GM21723 (cell line): ENCODE data around the gene CLEC16A.

Source experiments
- ATAC-seq: cut with Tn5 transposase; IDR thresholded peaks from one replicate; pipeline ENCODE4 v1.9.1; 2021; ENCODE audit warnings: mild to moderate bottlenecking, moderate library complexity; ENCODE audit not compliant: unreplicated experiment

CLEC16A gene

DNA sequence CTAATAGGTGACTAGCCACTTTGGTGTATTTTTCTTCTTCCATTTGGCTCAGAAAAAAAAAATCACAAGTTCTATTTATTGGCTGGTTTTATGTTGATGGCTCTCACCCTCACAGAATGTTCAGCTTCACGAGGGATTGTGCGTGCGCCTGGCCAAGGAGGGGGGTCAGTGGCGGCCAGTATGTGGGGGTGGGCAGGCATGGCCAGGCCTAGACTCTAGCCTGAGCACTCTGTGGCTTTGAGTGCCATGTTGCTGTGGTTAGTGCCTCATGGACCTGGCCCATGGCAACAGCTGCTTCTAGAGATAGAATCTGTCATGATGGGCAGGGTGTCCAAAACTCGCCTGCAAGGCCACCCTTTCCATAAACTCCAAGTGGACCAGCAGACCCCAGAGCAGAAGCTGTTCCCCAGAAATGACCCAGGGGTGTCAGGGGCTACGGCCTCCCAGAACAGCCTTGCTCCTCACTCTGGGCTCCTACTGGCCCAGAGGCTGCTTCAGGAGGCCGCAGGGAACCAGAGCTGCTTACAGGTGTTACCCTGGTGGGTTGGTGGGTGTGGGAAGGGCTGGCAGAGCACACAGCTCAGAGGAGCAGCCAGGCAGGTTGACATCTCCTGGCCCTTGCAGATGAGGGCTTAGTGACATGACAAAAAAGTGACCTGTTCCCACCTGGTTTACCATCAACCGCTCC is 186.8 kb downstream of the CLEC16A start:
- no peak for ATAC-seq

GRCh38 chr16:11131706-11132105 is 187.3 kb downstream of the CLEC16A start:
- no peak for ATAC-seq

DNA sequence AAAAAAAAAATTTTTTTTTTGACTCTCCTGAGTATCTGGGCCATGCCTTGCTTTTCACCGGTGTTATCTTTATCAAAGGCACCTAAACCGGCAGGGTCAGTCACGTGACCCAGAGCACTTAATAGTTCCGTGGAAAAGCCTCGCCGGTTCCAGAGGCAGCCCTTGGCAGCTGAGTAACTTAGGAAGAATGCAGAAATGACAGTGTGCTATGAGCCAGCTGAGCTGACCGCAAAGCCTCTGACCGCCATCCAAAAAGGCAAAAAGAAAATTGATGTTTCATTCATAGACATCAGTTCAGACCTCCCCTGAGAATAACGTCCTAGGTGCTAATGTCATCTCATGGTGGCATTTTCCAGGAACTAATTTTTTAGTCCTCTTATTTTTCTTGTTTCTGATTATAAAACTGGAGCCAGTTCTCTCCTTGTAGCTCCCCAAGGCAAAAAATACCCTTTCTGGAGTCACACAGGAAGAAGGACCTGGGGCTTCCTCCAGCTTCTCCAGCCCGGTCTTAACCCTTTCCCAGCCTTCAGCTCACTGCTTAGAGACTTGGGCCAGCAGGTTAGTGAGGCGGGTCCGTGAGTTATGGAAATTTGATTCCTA is 189.1 kb downstream of the CLEC16A start:
- no peak for ATAC-seq

DNA sequence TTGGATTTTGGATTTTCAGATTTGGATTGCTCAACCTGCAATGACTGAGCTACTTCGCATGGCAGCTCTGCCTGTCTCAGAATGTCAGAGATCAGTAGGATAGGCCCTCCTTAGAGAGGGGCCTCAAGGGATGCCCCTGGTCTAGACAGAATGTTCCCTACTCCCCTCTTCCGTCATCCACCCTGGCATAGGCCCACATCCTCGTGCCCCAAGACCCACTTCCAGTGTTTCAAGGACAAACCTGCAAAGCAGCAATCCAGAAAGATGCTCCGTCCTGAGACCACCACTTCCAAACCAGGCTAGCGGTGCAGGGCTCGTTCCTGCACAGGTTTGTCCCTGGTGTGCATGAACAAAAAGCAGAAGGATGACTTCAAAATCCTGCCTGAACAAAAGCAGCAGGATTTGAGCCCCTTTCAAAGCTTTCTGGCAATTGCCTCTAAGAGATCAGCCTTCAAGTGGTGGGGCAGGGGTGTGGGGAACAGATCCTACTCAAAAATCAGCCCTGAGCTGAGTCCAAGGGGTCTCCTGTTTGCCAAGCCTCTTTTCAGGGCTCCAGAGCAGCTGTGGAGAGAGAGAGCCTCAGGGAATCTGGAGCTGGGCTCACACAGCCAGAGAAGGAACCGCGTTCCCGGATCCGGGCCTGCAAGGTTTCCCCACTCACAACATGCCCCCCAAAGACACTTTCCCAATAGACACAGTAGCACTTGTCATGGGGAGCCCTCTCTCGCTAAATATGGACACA is 190.5 kb downstream of the CLEC16A start:
- ATAC-seq, result no peak

GRCh38 chr16:11135464-11135973 is 191.2 kb downstream of the CLEC16A start:
- ATAC-seq, result no peak

- ATAC-seq, result no peak
Observed at GRCh38 chr16:11136600-11136999, 192.2 kb downstream of the CLEC16A start.

- ATAC-seq, result no peak
Observed at GRCh38 chr16:11138022-11138768, 193.8 kb downstream of the CLEC16A start.

DNA sequence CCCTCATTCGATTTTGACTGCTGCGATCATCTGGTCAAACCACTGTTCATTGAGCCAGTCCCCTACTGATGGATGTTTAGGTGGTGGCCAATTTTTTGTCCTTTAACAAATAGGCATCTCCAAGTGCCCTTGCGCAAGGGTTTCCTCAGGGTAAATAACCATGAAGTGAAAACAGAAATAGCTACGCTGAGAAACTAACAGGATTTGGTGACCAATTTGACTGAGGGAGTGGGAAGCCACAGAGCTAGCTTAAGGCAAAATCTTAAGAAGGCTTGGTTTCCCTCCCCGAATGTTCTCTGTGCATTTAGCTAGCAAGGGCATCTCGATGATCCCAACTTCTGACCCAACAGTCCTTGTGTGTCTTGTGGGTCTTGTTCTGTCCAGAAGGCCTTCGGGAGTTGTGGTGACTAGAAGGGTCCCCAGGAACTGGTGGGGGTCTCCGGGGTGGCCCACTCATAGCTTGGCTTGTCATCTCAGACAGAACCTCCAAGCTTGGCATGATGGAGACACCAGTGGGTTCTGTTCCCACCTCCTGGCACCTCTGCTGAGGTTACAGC is 194.5 kb downstream of the CLEC16A start:
- no peak for ATAC-seq

DNA sequence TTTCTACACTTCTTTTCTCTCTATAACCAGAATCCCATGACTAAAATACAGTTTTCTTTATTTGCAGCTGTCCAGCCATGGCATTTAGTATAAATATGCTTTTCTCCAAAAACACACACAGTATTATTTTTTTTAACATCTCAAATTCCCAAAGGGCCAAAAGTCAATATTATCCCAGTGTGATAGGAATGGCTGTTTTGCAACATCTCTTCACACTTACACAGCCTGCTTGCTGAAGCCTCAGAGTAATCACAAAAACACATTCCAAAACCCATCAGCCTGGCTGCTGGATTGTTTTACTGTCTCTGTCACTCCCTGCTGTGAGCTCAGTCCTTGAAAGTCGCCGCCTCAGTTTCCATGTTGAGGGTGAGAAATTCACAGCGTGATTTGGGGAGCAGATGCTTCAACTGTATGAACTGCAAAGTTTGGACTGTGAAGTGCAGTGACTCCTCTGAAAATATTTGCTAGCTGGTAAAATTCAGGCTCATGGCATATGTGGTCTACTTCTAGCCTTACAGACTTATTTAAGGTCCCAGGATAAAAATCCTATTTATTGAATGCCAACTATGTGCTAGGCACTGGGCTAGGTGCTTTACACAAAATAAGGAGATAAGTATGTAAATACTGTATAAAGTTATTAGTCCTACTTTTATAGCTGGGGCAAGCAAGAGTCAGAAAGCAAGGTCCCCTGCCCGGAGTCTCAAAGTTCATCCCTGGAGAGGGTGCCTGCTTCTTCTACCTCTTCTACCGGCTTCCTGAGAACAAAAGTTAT is 195.1 kb downstream of the CLEC16A start:
- no peak for ATAC-seq

GRCh38 chr16:11140098-11140375 is 195.7 kb downstream of the CLEC16A start:
- no peak for ATAC-seq

GRCh38 chr16:11140466-11140865 is 196.1 kb downstream of the CLEC16A start:
- ATAC-seq, result no peak

DNA sequence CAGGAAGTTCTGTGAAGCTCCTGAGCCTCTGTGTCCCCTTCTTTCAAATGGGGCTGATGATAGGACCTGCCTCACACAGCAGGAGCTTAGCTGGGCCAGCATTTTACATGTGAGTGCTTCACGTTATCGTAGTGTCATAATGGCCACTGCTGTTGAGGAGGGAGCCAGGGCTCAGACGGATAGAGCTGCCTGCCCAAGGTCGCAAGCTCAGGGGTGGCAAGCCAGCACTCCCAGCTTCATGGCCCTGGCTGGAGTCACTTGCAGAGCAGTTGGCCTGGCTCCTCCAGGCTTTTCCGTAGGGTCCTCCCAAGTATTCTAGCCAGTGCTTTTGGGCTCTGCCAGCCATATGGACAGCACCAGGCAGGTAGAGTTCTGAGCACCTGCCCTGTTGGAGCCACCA is 196.5 kb downstream of the CLEC16A start:
- no peak for ATAC-seq

GRCh38 chr16:11141409-11142260 is 197.3 kb downstream of the CLEC16A start:
- ATAC-seq, result no peak

GRCh38 chr16:11142261-11142630 is 197.9 kb downstream of the CLEC16A start:
- ATAC-seq, result no peak

- no peak for ATAC-seq
Observed at GRCh38 chr16:11142951-11143350, 198.6 kb downstream of the CLEC16A start.

- no peak for ATAC-seq
Observed at GRCh38 chr16:11143372-11144035, 199.1 kb downstream of the CLEC16A start.

DNA sequence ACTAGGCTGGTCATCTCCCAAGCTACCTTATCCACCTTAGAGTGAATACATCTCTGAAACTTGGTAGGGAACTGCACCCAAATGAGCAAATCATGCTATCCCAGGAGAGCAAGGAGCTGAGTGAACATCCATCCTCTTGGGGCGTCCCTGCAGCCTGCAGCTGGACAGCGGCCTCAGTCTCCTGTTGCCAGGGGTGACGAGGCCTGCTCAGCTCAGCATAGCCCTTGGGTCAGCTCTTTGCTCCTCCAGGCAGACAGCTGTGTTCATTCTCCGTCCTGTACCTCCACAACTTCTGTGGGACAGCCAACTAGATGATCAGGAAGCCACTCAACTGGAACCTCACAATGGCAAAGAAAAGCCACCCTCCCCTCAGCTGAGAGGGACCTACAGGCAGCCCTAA is 199.8 kb downstream of the CLEC16A start:
- no peak for ATAC-seq

DNA sequence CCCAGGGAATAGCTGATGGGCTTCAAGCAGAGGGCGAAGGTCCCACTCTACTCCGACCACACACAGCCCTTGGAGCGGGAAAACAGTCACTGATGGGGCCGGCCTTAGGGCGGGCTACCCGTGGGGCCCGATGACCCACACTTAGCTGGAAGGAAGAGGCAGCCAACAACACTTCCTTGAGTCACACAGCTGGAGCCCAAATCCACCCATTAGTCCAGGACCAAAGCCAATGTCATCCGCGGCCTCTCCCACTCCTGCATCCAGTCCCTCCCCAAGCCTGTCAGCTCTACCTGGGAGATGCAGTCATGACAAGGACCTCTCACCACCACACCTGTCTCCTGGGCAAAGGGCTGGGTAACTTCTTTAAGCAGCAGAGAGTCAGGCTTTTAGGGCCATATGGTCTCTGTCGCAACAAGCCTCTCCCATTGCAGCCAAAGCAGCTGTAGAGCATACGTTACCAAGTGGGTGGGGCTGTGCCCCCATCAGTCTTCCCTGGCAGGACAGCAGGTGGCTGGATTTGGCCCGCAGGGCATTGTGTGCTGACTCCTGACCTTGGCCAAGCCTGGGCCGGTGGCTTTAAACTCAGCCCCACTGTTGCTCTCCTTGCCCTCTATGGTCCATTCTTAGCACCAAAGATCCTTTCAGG is 200.9 kb downstream of the CLEC16A start:
- ATAC-seq, result no peak

DNA sequence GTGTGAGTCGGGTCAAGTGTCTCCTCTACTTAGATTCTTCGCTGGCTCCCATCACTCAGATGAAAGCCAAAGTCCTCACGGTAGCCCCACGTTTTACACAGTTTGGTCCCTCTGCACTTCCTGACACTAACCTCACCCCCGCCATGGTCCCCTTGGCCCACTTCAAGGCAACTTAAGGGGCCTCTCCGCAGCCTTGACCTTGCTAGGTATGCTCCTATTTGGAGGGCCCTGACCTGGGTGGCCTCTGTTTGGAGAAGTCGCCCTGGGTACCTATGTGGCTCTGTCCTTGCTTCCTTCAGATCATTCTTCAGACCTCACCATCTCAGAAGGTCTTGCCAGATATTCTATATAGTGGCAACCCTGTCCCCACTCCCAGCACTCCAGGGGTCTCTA is 201.5 kb downstream of the CLEC16A start:
- ATAC-seq, result no peak
